GM12878 (cell line): ENCODE results near the gene PIEZO2. TPM values are rescaled to one million over a fixed set of nuclear protein-coding genes. Genes with fewer than 3 reads are reported as not detected.

ENCODE experiments used
- ATAC-seq: fragments of 200-7000 bp; cut with Tn5 transposase; 3 replicates; pipeline ENCODE4 v1.9.1; 2020; ENCODE audit warnings: mild to moderate bottlenecking, moderate library complexity
- BruUV-seq: library from RNA; stranded (reverse); fragments of 400-500 nt; replicated peaks from 2 replicates; lab custom pipeline; 2021; lab: Mats Ljungman, UMichigan
- CTCF ChIA-PET: fragments of 300-600 bp; sonication (Branson Sonifier 250); formaldehyde crosslinking; extraction: SDS; loops from one replicate; lab custom pipeline; 2021; ENCODE audit warnings: inconsistent platforms; lab: Yijun Ruan, JAX
- POLR2A ChIA-PET: fragments of 350-600 bp; formaldehyde crosslinking; extraction: SDS; loops from one replicate; lab custom pipeline; 2021; ENCODE audit warnings: inconsistent platforms; lab: Charles Lee
- RAD21 ChIA-PET: fragments of 300-600 bp; sonication (Branson Sonifier 250); formaldehyde crosslinking; loops from one replicate; lab custom pipeline; 2023; ENCODE audit warnings: antibody characterized with exemption; ENCODE audit not compliant: unreplicated experiment; lab: Charles Lee
- SMC1A ChIA-PET: fragments of 300-600 bp; sonication (Branson Sonifier 250); formaldehyde crosslinking; loops from one replicate; lab custom pipeline; 2023; ENCODE audit not compliant: unreplicated experiment, uncharacterized antibody; lab: Charles Lee
- DNase-seq: peaks from one replicate; pipeline ENCODE4 v3.0.0-alpha.2; 2011; ENCODE audit warnings: low read depth, low spot score
- FAIRE-seq: peaks from 3 replicates; lab custom pipeline; 2011; peaks lifted over from hg19 to GRCh38; lab: Jason Lieb, UNC
- H2AFZ ChIP-seq: 2 replicates; pipeline ENCODE4 v1.6.0; 2011; ENCODE audit warnings: low read depth, low read length, control low read depth; ENCODE audit not compliant: control insufficient read depth
- H3K27ac ChIP-seq: 2 replicates; pipeline ENCODE4 v1.5.1; 2011; ENCODE audit warnings: control low read depth; ENCODE audit not compliant: control insufficient read depth, insufficient read depth
- H3K27me3 ChIP-seq, 2 experiments: replicated peaks in 1 of 2; 2 replicates each; pipeline versions ENCODE4 v1.6.0 to v1.6.1; 2011; ENCODE audit warnings: low read length in 1 of 2; ENCODE audit not compliant: control insufficient read depth in 2 of 2, insufficient read depth in 2 of 2
- H3K36me3 ChIP-seq, 2 experiments: 2 replicates each; pipeline ENCODE4 v1.5.1; 2011; ENCODE audit warnings: low read length in 1 of 2; ENCODE audit not compliant: control insufficient read depth in 2 of 2, insufficient read depth in 2 of 2
- H3K4me1 ChIP-seq: 2 replicates; pipeline ENCODE4 v1.6.1; 2011; ENCODE audit warnings: mild to moderate bottlenecking, low read length, moderate library complexity, mixed read lengths; ENCODE audit not compliant: control insufficient read depth, insufficient read depth
- H3K4me2 ChIP-seq: 2 replicates; pipeline ENCODE4 v1.6.0; 2011; ENCODE audit warnings: control low read depth; ENCODE audit not compliant: control insufficient read depth, insufficient read depth
- H3K4me3 ChIP-seq: fragments of 200-600 bp; sonication (generic); 2 replicates; pipeline ENCODE4 v1.5.1; 2016
- H3K79me2 ChIP-seq: 2 replicates; pipeline ENCODE4 v1.6.0; 2011; ENCODE audit warnings: low read length; ENCODE audit not compliant: control insufficient read depth, insufficient read depth
- H3K9ac ChIP-seq: 2 replicates; pipeline ENCODE4 v1.8.0; 2011; ENCODE audit warnings: low read length, control low read depth, mixed read lengths; ENCODE audit not compliant: control insufficient read depth, insufficient read depth
- H3K9me3 ChIP-seq: replicated peaks from 3 replicates; pipeline ENCODE4 v1.5.1; 2011; ENCODE audit warnings: mild to moderate bottlenecking, low read length; ENCODE audit not compliant: control insufficient read depth, insufficient read depth
- H4K20me1 ChIP-seq: 2 replicates; pipeline ENCODE4 v1.6.0; 2011; ENCODE audit not compliant: control insufficient read depth, insufficient read depth
- ASH2L ChIP-seq: fragments of 300-600, 200-600 bp; sonication (generic); IDR thresholded peaks from 2 replicates; pipeline ENCODE4 v1.6.1; 2017; ENCODE audit warnings: low read depth, mild to moderate bottlenecking, borderline replicate concordance
- ATF7 ChIP-seq: fragments of 450-650 bp; IDR thresholded peaks from 2 replicates; pipeline ENCODE4 v1.6.1; 2016; ENCODE audit warnings: low read depth, mild to moderate bottlenecking
- CBFB ChIP-seq: IDR thresholded peaks from 2 replicates; pipeline ENCODE4 v1.6.1; 2016; ENCODE audit warnings: antibody characterized with exemption, low read depth
- CEBPB ChIP-seq, 2 experiments: fragments of 150-350 bp in 1 of 2; IDR thresholded peaks; 2 replicates each; pipeline ENCODE4 v1.6.1; 2012 to 2014; ENCODE audit warnings: low read depth in 2 of 2, low read length in 2 of 2, borderline replicate concordance in 1 of 2, inconsistent platforms in 1 of 2
- CREB1 ChIP-seq: IDR thresholded peaks from 2 replicates; pipeline ENCODE4 v1.6.1; 2012; ENCODE audit warnings: low read depth, mild to moderate bottlenecking, inconsistent platforms
- JUNB ChIP-seq: IDR thresholded peaks from 2 replicates; pipeline ENCODE4 v1.6.1; 2016; ENCODE audit warnings: antibody characterized with exemption, mild to moderate bottlenecking
- MYC ChIP-seq: IDR thresholded peaks from 2 replicates; pipeline ENCODE4 v1.6.1; 2011; ENCODE audit warnings: mild to moderate bottlenecking, low read length, moderate library complexity, inconsistent platforms; ENCODE audit not compliant: insufficient read depth, insufficient replicate concordance, insufficient read length, severe bottlenecking
- NFYA ChIP-seq: IDR thresholded peaks from 2 replicates; pipeline ENCODE4 v1.6.1; 2011; ENCODE audit warnings: low read depth, mild to moderate bottlenecking, low read length, improper control_type of control experiment, borderline replicate concordance
- NFYB ChIP-seq: IDR thresholded peaks from 2 replicates; pipeline ENCODE4 v1.6.1; 2011; ENCODE audit warnings: low read depth, mild to moderate bottlenecking, low read length, improper control_type of control experiment, moderate library complexity; ENCODE audit not compliant: insufficient read depth
- POLR2A ChIP-seq: IDR thresholded peaks from 2 replicates; pipeline ENCODE4 v1.6.1; 2011; ENCODE audit warnings: low read depth, mild to moderate bottlenecking, low read length
- RCOR1 ChIP-seq: conservative IDR thresholded peaks from 2 replicates; pipeline ENCODE4 v1.6.1; 2012; ENCODE audit warnings: low read depth, low read length, improper control_type of control experiment
- SIX5 ChIP-seq: IDR thresholded peaks from 2 replicates; pipeline ENCODE4 v1.6.1; 2011; ENCODE audit warnings: mild to moderate bottlenecking, low read depth, low read length, moderate library complexity; ENCODE audit not compliant: severe bottlenecking
- SPI1 ChIP-seq: IDR thresholded peaks from 2 replicates; pipeline ENCODE4 v1.6.1; 2011; ENCODE audit warnings: low read depth, mild to moderate bottlenecking, low read length, moderate library complexity, borderline replicate concordance; ENCODE audit not compliant: insufficient read depth
- ZNF274 ChIP-seq: IDR thresholded peaks from one replicate; pipeline ENCODE4 v1.8.0; 2011; ENCODE audit not compliant: insufficient read length, insufficient read depth
- WGBS: methylation state at CpG from one replicate; pipeline ENCODE4 v1.1.6; 2016; ENCODE audit warnings: low lambda C conversion rate; ENCODE audit not compliant: insufficient replicate concordance, insufficient coverage; ENCODE audit errors: missing lambda C conversion rate; 5-methylcytosine and 5-hydroxymethylcytosine counted together
- in situ Hi-C: fragments of 300-500 bp; cut with MboI; formaldehyde crosslinking; loops from 9 replicates; pipeline ENCODE4 v1.14.3; 2018; ENCODE audit warnings: mixed read lengths
- intact Hi-C: fragments of 100-400 bp; cut with micrococcal nuclease; formaldehyde crosslinking; loops from one replicate; pipeline ENCODE4 v1.14.2; 2022; ENCODE audit not compliant: unreplicated experiment
- polyA plus RNA-seq, 11 experiments: library from polyadenylated mRNA; depleted of rRNA in 4 of 11; unstranded in 6 of 11; stranded (reverse) in 5 of 11; fragments of >200 nt; fragmentation: Nextera tagmentation in 4 of 11; fragmentation: Illumina TruSeq in 1 of 11; extraction: Ambion mirVana in 4 of 11; extraction: Trizol in 1 of 11; gene quantifications; 1 replicate in 1 of 11; 2 replicates in 10 of 11; pipeline versions ENCODE4 v1.2.1 to v1.2.3, GENCODE V29; 2011 to 2016; ENCODE audit warnings: inconsistent platforms in 2 of 11, missing spikeins in 2 of 11, low read depth in 1 of 11
- total RNA-seq, 4 experiments: library from RNA; depleted of rRNA in 3 of 4; stranded (reverse); fragments of >200 nt in 3 of 4; fragmentation: Illumina TruSeq in 1 of 4; extraction: Trizol in 1 of 4; gene quantifications; 2 replicates each; pipeline versions ENCODE4 v1.2.1 to v1.2.3, GENCODE V29; 2013 to 2021
- TF ChIP-seq, protein P1 (sequence below): IDR thresholded peaks from 2 replicates; pipeline ENCODE4 v1.6.1; 2011; ENCODE audit warnings: borderline replicate concordance, low read depth, mild to moderate bottlenecking, moderate library complexity, low read length; ENCODE audit not compliant: insufficient read depth, poor library complexity, severe bottlenecking
- TF ChIP-seq, protein P2 (sequence below): fragments of 450-650 bp; IDR thresholded peaks from 2 replicates; pipeline ENCODE4 v1.6.1; 2017; ENCODE audit warnings: mild to moderate bottlenecking, moderate library complexity
- TF ChIP-seq, protein P3 (sequence below): fragments of 450-650 bp; IDR thresholded peaks from 2 replicates; pipeline ENCODE4 v1.6.1; 2018; ENCODE audit warnings: borderline replicate concordance, mild to moderate bottlenecking; ENCODE audit not compliant: partially characterized antibody

Gene PIEZO2
- total and polyA plus RNA-seq, 10 of the 15 experiments (the other 5 are each of a cell fraction or from before 2014, with no cell fraction given), result 6.7 to 42.3 (median 27.4) TPM

DNA sequence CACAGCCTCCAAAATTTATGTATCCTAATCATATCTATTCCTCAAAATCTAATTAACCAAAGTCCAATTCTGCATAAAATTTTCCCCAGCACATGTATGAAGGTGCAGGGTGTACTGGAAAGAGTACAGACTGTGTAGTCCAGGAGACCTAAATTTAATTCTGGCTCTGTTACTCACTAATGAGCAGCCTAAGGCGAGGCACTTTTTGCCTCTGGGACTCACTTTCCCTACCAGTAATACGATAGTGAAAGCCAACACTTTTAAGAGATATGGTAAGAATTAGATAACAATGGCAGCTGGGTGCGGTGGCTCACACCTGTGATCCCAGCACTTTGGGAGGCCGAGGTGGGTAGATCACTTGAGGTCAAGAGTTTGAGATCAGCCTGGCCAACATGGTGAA lies 177.7 kb downstream of the PIEZO2 start:
- Histone ChIP-seq H2AFZ (no peak overlapping the region), H3K27ac (no peak overlapping the region), H3K36me3 (peaks cover 0 to 18% of the 10 kb centered on the region in 2 experiments; a peak in 3 of 4 replicates), H3K79me2 (peaks cover 10% of the 10 kb centered on the region), H3K4me2 (no peak overlapping the region), H3K4me1 (peaks cover 23% of the 10 kb centered on the region), H3K4me3 (no peak overlapping the region), H4K20me1 (no peaks in the 10 kb centered on the region), H3K27me3 (no peaks in the 10 kb centered on the region), H3K9me3 (peaks cover 5% of the 10 kb centered on the region), H3K9ac (no peak overlapping the region)
- CTCF ChIA-PET, result interaction anchor here (1.0 to 2.4 kb wide), 3 partner anchors 8 to 14 kb away, joined by 6 to 11 read pairs (median 7); no protein-coding TSS in a partner anchor
- SMC1A ChIA-PET, result interaction anchor here (0.7 to 6.6 kb wide), 6 partner anchors 12 to 106 kb away, joined by 3 to 45 read pairs (median 10); no protein-coding TSS in a partner anchor
- intact Hi-C loops (no loop called here), in situ Hi-C loops (no loop called here)
- ATAC-seq (no peak), FAIRE-seq (no peak), DNase-seq (no peak)
- POLR2A ChIA-PET, result interaction anchor here (1.2 to 2.2 kb wide), 4 partner anchors 9 to 40 kb away, joined by 3 to 10 read pairs (median 4); no protein-coding TSS in a partner anchor
- WGBS, result 75% methylated on average over 4 of the region's 4 CpGs
- no TSS peak for BruUV-seq
- RAD21 ChIA-PET, result no interaction called here
- TF ChIP-seq, protein P1, sequence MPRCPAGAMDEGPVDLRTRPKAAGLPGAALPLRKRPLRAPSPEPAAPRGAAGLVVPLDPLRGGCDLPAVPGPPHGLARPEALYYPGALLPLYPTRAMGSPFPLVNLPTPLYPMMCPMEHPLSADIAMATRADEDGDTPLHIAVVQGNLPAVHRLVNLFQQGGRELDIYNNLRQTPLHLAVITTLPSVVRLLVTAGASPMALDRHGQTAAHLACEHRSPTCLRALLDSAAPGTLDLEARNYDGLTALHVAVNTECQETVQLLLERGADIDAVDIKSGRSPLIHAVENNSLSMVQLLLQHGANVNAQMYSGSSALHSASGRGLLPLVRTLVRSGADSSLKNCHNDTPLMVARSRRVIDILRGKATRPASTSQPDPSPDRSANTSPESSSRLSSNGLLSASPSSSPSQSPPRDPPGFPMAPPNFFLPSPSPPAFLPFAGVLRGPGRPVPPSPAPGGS, result no peak
- TF ChIP-seq CEBPB (IDR thresholded peaks at IDR 0.05; ENCODE audit: borderline replicate concordance in 1 of 2, low read depth in 2 of 2, low read length in 2 of 2) (no peak), NFYA (no peak), ASH2L (no peak), RCOR1 (no peak), CREB1 (no peak), POLR2A (no peak), MYC (no peak), JUNB (no peak), CBFB (no peak), ZNF274 (no peak), SPI1 (no peak), SIX5 (no peak), ATF7 (no peak), NFYB (no peak)
- TF ChIP-seq, protein P2, sequence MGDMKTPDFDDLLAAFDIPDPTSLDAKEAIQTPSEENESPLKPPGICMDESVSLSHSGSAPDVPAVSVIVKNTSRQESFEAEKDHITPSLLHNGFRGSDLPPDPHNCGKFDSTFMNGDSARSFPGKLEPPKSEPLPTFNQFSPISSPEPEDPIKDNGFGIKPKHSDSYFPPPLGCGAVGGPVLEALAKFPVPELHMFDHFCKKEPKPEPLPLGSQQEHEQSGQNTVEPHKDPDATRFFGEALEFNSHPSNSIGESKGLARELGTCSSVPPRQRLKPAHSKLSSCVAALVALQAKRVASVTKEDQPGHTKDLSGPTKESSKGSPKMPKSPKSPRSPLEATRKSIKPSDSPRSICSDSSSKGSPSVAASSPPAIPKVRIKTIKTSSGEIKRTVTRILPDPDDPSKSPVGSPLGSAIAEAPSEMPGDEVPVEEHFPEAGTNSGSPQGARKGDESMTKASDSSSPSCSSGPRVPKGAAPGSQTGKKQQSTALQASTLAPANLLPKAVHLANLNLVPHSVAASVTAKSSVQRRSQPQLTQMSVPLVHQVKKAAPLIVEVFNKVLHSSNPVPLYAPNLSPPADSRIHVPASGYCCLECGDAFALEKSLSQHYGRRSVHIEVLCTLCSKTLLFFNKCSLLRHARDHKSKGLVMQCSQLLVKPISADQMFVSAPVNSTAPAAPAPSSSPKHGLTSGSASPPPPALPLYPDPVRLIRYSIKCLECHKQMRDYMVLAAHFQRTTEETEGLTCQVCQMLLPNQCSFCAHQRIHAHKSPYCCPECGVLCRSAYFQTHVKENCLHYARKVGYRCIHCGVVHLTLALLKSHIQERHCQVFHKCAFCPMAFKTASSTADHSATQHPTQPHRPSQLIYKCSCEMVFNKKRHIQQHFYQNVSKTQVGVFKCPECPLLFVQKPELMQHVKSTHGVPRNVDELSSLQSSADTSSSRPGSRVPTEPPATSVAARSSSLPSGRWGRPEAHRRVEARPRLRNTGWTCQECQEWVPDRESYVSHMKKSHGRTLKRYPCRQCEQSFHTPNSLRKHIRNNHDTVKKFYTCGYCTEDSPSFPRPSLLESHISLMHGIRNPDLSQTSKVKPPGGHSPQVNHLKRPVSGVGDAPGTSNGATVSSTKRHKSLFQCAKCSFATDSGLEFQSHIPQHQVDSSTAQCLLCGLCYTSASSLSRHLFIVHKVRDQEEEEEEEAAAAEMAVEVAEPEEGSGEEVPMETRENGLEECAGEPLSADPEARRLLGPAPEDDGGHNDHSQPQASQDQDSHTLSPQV, result no peak
- TF ChIP-seq, protein P3, sequence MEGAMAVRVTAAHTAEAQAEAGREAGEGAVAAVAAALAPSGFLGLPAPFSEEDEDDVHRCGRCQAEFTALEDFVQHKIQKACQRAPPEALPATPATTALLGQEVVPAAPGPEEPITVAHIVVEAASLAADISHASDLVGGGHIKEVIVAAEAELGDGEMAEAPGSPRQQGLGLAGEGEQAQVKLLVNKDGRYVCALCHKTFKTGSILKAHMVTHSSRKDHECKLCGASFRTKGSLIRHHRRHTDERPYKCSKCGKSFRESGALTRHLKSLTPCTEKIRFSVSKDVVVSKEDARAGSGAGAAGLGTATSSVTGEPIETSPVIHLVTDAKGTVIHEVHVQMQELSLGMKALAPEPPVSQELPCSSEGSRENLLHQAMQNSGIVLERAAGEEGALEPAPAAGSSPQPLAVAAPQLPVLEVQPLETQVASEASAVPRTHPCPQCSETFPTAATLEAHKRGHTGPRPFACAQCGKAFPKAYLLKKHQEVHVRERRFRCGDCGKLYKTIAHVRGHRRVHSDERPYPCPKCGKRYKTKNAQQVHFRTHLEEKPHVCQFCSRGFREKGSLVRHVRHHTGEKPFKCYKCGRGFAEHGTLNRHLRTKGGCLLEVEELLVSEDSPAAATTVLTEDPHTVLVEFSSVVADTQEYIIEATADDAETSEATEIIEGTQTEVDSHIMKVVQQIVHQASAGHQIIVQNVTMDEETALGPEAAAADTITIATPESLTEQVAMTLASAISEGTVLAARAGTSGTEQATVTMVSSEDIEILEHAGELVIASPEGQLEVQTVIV, result no peak
